Stimulated activated CD8-positive, alpha-beta memory T cell treated with anti-CD3 and anti-CD28 coated beads, Interleukin-7, amount 100 ng/mL, for 48 hours (primary cell): ENCODE data around the gene COX6B2.

ENCODE experiments used
- DNase-seq, 2 donors: peaks; one replicate each; pipeline ENCODE4 v3.0.0-alpha.2; 2020; ENCODE audit warnings: low read depth in 1 of 2; ENCODE audit errors: extremely low read depth in 1 of 2

COX6B2 gene

DNA sequence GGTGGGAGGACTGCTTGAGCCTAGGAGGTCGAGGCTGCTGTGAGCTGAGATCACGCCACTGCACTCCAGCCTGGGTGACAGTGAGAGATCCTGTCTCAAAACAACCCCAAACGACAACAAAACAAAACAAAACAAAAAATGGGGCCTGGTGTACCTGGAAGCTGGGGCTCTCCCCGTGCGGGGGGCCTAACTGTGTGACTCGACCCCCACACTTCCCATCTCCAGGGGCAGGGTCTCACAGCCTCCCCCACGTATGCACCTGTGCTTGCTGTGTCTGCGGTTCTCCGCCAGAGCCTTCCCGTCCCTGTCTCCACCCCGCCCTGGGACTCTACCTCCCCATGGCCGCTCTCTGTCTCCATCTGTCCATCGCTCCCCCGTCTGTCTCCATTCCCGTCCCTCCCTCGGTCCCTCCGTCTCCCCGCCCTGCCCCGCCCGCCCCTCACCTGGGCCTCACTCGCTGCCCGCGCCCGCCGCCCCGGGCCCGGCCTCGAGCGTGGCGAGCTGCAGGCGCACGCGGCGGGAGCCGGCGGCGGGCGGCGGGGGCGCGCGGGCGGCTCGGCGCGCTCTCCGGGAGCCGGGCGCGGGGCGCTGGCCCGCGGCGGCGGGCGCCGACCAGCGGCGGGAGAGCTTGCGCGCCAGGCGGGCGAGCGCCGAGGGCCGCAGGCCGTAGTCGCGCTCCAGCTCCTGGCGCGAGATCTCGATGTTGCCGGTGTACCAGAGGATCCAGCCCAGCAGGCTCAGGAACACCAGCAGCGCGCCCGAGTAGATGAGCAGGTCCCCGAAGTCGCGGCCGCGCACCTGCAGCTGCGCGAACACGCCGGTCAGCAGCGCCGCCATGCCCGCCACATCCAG lies 29.0 kb upstream of the COX6B2 start:
- no peak for DNase-seq

DNA sequence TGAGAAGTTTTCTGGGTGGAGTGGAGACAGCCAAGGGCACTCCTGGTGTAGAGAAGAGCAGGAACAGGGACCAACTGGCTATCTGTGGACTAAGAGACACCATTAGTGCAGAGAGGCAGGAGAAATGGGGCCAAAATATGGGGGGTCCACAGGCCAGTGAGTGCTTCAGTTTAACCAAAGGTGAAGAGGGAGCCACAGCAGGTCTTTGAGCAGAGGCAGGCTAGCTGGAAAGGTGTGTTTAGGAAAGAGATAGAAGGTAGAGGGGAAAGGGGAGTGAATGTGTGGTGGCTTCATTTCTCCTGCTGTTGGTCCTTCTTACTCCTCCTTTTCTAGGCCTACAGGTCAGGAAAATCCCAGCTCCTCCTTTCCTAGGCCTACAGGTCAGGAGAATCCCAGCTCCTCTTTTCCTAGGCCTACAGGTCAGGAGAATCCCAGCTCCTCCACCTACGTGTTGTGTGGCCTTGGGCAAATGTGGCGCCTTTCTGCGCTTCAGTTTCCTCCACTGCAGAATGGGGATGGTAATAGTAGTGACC lies 28.1 kb upstream of the COX6B2 start:
- no peak for DNase-seq

DNA sequence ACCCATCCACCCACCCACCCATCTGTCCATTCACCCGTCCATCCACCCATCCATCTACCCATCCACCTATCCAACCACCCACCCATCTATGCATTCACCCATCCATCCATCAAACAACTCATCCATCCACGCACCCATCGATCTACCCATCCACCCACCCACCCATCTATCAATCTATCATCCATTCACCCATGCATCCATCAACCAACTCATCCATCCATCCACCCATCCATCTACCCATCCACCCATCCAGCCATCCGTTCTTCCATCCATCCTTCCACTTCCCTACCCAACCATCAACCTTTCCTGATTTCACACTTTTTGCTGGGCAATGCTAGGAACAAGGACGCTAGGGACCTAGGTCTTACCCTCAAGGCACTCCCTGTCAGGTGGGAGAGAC lies 27.5 kb upstream of the COX6B2 start:
- DNase-seq, result no peak

DNA sequence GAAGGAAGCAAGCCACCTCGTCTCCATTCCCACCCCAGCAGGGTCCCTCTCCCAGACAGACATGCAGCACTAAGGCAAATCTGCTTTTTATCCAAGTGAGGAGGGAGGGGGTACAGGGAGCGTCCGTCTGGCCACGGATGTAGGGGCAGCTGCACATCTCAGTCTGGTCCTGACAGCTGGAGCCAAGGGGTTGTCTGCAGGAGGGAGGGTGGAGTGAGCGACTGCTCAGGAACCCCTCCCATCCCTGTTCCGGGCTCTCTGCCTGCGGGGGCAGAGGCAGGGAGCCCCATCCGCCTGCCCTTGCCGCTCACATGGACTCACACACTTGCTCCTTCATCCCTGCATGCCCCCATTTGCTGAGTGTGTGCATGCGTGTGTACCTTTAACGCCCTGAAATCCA lies 24.7 kb upstream of the COX6B2 start:
- no peak for DNase-seq

DNA sequence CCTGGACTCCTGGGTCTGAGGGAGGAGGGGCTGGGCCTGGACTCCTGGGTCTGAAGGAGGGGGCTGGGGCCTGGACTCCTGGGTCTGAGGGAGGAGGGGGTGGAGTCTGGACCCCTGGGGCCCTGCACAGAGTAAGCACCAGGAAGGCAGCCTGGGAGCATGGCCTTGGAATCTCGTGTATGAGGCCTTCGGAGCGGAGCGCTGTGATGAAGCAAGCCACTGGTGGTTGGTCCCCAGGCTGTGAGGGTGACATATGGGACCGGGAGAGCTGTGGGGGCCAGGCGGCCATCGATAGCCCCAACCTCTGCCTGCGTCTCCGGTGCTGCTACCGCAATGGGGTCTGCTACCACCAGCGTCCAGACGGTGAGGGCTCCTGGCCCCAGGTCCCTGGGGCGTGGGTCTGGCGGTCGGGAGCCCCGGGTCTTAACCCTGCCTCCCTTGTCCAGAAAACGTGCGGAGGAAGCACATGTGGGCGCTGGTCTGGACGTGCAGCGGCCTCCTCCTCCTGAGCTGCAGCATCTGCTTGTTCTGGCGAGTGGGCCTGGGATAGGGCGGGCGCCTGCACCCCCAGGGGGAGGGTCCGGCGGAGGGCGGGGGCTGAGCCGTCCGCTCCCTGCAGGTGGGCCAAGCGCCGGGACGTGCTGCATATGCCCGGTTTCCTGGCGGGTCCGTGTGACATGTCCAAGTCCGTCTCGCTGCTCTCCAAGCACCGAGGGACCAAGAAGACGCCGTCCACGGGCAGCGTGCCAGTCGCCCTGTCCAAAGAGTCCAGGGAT lies 23.0 kb upstream of the COX6B2 start:
- no peak for DNase-seq

DNA sequence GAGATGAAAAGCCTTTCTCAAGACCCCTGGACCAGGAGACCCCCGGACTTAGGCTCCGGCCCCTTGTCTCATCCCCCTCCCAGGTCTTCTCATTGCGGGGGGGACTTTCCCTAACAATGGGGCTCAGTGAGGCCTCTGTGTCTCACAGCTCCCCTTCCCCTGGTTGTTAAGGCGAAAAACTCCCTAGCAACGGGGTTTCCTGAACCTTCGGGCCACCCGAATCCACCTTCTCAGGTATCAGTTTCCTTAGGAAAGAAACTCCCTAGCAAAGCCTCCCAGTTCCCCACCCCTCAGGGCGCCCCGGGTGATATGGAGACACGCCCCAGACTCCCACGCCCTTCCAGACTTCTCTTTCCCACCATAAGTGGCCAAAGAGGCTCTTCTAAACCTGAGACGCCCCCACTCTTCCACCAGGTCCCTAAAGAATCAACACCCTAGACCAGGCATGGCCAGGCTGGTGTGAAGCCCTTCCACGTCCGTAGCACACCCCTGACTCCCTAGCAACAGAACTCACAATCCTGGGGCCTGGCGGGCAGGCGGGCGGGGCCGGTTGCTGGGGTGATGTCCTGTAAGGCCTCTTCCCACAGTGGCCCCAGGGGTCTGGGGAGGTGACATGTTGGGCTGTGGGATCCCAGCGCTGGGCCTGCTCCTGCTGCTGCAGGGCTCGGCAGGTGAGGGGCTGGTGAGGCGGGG lies 21.9 kb upstream of the COX6B2 start, which contains the start of gene TMEM190:
TMEM190 (plus strand) TSS at position 586 of the 693 bp plus-strand sequence; CDS start at position 614, 28 bp downstream.
- no peak for DNase-seq

DNA sequence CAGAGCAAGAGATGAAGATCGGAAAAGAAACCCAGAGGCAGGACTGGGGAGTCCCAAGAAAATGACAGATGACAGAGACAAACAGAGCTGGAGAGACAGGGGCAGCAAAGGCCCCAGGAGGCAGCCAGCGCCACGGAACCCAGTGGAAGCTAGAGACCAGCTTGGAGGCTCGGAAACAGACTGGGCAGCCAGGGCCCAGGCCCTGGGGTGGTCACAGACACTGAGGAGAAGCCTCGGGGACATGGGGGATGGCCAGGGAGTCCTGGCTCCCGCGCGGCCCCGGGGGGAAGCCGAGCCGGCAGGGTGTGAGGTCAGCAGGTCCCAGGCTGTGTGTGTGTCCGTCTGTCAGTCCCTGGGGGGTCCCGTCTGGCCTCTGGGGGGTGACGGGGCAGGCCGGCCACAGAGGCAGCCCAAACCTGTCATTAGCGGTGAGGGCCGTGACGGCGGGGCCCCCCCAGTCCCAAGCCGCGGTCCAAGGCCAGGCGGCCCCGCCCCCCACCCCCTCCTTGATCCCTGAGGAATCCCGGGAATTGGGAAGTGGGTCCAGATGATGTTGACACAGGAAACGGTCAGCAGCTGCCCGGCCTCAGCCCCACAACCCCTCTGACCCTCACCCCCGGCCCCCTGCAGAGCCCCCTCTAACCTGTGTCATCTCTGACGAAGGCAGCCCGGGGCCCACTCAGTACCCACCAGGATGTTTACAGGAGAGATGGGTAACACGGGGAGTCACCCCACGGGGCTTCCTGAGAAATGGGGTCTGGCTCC lies 19.7 kb upstream of the COX6B2 start:
- DNase-seq, result no peak

DNA sequence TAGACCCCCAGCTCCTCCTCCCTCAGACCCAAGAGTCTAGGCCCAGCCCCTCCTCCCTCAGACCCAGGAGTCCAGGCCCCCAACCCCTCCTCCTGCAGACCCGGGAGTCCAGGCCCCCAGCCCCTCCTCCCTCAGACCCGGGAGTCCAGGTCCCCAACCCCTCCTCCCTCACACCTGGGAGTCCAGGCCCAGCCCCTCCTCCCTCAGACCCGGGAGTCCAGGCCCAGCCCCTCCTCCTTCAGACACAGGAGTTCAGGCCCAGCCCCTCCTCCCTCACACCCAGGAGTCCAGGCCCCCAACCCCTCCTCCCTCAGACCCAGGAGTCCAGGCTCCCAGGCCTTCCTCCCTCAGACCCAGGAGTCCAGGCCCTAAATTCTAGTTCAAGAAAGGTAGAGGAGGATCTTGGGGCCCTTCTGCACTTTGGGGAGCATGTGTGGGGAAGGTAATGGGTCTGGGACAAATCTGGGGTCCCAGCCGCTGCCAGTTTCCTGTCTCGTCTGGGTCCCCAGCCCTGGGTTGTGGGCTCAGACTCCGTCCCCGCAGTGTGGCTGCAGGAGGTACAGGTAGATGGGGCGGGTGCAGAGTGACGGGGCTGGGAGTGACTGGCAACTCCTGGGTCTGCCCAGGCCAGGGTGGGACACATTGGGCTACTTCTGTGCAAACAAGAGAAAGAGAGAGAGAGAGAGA lies 18.9 kb upstream of the COX6B2 start:
- DNase-seq, result no peak

DNA sequence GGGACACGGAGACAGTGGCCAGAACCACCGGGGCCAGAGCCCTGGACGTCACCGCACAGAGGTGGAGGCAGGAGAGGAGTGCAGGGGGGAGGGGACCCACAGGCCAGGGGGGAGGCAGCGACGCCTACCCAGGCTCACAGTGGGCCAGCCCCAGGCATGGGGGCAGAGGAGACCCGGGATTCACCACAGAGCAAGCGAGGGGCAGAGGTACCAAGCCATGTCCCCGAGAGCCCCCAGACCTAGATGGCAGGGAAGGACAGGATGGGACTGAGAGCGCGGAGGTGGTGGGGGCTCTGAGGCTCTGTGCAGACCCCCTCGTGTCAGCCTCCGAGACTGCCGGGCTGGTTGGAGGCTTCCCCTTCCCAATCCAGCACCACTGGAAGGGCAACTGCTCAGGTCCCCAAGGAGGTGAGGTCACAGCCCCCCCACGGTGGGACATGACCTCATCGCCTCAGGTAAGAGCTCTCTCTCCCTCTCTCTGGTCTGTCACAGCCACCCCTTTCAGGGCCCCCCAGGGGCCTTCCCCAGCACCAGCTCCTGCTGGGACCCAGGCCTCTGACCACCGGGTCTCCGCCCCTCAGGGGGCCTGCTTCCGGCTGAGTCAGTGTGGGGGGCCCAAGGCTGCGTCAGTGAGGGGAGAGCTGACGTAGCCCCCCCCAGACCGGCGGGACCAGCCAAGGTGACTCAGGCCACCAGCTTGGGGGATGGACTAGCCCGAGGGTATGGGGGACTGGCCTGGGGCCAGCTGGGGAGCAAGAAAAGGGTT lies 18.0 kb upstream of the COX6B2 start:
- no peak for DNase-seq

DNA sequence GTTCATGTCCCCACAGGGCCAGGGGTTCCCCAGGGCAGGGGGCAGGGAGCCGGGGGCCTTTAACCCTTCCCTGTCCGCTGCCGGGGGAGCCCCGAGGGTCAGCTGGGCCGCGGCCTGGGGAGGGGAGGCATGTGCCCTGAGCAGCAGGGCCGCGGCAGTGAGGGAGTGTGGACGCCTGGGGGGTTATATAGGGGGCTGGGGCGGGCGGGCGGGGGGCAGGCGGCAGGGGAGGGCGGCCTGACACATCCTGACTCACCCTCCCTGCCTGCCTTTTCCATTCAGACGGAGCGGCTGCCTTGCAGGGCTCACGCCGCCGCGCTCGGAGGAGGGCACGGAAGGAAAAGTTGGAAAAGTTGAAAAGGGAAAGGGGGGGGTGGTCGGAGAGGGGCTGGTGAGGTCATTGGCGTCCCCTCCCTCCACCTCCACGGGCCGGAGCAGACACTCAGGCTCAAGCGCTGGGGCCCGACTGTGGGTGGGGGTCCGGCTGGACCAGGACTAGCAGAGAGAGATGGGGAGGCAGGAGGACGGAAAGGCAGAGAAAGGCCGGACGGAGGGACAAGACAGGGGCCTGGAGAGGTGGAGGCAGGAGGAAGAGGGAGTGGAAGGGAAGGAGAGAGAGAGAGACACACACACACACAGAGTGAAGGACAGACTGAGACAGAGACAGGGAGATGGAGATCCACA lies 15.9 kb upstream of the COX6B2 start, which contains the start of gene IL11:
IL11 (minus strand) TSS at position 159 of the 684 bp plus-strand sequence; CDS start at position 6, 153 bp downstream.
- no peak for DNase-seq

DNA sequence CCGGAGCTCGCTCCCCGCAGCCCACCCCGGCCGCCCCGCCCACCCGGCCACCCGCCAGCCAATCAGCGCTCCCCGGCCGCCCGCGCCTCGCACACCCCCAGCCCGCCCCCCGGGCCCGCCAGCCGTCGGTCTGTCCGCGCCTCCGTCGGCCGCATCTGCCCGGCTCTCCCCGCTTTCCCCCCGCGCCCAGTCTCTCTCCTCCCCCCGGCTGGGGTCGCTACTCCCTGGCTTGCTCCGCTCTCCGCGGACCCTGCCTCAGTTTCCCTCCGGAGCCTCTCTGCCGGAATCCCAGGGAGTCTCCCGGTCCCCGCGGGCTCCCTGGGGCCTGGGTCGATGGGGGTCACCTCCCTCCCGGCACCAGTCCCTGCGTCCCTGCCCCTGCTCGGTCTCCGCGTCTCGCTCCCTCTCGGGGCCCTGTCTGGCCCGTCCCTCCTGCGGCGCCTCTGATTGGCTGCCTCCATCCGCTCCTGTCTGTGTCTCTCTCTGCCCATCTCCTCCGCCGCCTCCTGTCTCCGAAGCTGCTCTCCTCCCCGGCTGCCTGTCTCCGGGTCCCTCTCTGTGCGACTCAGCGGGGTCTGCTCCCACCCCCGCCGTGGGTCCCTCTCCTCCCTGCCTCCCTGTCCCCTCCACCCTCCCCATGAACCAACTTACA lies 15.3 kb upstream of the COX6B2 start:
- DNase-seq, result no peak

DNA sequence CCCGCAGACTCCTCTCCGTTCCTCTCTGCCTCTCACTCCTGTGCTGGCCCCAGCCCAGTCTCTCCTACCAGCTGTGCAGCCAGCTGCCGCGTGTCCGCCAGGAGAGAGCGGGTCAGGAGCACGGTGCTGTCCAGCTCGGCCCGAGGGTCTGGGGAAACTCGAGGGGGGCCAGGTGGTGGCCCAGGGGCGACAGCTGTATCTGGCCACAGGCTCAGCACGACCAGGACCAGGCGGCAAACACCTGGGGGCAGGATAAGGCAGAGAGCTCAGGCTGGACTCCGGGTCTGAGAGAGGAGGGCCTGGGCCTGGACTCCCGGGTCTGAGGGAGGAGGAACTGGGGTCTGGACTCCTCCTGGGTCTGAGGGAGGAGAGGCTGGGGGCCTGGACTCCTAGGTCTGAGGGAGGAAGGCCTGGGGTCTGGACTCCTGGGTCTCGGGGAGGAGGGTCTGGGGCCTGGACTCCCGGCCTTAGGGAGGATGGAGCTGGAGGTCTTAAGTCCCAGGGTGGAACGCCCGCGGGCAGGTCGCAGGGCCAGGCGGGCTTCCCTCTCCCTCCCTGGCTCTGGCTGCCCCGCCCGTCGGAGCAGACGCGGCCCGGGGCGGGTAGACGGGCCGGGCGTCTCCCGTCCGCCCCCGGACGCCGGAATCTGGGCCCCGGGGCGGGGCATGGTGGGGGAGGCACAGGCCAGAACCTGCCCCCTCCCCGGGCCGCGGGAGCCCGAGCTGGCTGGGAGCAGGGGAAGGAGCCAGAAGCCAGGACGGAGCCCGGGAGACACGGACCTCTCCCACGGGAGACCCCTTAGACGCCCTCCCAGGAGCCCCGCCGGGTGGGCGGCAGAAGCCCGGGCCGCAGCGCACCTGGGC lies 14.4 kb upstream of the COX6B2 start:
- no peak for DNase-seq

DNA sequence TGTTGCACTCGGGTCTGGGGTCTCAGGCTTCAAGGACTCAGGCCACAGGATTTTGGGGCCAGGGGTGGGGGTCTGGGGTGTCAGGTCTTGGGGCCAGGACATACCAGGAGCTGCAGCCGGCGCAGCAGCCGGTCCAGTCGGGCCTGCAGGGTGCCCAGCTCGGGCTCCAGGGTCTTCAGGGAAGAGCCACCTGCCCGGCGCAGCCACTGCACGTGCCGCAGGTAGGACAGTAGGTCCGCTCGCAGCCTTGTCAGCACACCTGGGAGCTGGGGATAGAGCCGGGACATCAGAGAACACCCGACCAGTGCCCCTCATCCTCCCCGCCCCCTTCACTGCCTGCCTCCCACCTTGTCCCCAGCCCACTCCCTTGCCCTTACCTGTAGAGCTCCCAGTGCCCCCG lies 13.6 kb upstream of the COX6B2 start:
- DNase-seq, result no peak

DNA sequence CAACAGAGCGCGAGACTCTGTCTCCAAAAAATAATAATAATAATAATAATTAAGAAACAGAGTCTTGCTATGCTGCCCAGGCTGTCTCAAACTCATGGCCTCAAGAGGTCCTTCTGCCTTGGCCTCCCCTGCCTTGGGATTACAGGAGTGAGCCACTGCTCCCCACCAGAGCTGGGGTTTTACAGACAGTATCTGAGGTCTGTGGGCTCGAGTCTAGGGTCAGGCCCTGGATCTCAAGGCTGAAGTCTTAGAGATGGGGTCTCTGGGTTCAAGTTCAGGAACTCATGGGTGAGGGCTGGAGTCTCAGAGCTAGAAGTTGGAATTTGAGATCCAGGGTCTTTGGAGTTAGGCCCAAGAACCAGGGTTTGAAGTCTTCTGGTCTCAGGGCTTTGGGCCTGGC lies 12.3 kb upstream of the COX6B2 start:
- no peak for DNase-seq

DNA sequence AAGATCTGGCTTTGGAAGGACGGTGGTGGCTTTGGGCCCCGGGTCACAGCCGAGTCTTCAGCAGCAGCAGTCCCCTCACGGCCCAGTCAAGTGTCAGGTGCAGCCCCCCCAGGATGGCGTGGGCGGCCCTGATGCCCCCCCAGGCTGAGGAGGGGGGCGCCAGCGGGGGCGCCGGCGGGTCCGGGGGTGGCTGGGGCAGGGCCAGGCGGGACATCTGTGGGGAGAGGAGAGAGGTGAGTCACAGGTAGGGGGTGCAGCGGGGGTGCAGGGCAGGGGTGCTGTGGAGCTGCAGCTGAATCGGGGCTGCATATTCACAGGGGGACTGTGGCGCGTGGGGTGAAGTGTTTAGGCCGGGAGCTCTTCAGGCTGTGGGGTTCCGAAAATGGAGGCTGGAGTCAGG lies 11.4 kb upstream of the COX6B2 start:
- no peak for DNase-seq

DNA sequence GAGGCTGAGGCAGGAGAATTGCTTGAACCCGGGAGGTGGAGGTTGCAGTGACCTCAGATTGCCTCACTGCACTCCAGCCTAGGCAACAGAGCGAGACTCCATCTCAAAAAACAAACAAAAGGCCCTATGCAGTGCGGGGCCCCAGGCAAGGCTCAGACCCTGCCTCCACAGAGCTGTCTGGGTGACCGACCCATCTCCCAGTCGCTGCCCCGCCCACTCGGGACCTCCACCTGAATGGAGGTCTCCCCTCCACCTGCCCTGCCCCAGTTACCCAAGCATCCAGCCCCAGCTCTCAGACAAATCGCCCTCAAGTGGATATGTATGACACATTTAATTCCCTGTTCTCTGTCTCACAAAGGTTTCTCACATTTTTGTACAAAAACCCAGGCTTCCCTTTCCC lies 10.7 kb upstream of the COX6B2 start:
- no peak for DNase-seq
